ENCODE results near the gene GABRA5.

GABRA5 gene

DNA sequence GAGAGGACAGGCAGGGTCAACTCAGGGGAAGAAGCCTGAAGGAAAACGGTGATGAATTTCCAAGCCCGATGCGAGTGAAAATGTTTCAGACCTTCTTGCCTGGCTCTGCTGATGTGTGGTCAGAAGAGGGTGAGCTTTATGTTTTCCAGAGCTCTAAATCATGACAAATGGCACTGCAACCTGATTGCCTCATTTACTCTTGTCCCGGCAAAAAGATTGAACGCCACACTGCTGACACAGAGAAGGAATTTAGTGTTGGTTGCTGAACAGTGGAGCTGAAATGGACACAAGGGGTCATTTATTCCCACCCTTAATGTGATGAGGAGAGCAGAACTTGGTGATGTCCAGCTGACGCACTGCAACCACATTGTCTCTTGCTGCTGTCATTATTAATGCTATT is 68.0 kb downstream of the GABRA5 start:
- no peak for DNase-seq

- DNase-seq: no peak
Observed at GRCh38 chr15:26935322-26935721, 68.5 kb downstream of the GABRA5 start.

- no peak for DNase-seq
Observed at GRCh38 chr15:26936502-26936901, 69.6 kb downstream of the GABRA5 start.

DNA sequence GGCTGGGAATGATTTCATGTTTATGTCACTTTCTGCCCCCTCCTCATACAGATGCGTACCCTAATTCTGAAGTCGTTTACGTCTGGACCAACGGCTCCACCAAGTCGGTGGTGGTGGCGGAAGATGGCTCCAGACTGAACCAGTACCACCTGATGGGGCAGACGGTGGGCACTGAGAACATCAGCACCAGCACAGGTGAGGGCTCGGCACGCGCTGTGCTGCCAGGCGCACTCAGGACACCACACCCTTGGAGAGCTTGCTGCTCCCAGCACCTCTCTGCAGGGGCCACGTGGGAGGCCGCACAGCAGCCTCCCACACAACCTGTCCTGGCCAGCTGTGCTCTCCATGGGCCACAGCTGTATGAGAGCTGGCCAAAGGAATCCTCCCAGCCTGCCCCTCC is 70.3 kb downstream of the GABRA5 start:
- DNase-seq: no peak

DNA sequence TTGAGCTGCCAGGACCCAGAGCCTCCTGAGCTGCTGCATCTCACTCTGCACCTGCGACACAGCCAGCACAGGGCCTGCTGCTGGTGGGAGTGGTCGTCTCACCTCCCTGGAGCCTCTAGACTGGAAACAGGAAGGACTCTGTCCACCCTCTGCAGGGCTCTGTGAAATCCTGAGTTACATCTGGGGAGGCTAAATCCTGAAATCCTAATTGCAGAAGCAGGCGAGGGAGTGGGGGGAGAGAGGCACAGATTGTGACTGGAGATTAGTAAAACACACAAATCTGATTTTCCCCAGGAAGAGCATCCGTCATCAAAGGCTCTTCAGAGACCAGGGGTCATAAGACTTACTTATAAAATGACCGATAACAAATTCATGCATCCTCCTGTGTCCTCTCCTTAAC is 72.5 kb downstream of the GABRA5 start:
- no peak for DNase-seq

- DNase-seq: no peak
Observed at GRCh38 chr15:26941489-26941888, 74.6 kb downstream of the GABRA5 start.

DNA sequence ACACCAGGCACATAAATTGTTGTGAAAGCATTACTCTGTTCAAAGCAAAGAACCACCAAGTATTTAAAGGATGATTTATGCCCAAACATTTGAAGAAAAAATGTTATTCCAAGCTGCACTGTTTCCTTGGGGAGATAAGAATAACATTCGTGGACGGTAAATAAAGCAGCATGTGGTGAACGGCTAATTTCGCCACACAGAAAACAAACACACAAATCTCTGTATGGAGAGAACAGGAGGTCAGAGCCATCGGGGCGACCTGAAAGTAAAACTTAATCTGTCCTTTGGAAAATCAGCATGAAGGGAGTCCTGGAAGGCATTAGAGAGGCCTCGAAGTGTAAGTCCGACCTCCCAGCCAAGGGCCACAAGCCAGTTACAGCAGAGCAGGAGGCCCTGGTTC is 77.0 kb downstream of the GABRA5 start:
- no peak for DNase-seq

DNA sequence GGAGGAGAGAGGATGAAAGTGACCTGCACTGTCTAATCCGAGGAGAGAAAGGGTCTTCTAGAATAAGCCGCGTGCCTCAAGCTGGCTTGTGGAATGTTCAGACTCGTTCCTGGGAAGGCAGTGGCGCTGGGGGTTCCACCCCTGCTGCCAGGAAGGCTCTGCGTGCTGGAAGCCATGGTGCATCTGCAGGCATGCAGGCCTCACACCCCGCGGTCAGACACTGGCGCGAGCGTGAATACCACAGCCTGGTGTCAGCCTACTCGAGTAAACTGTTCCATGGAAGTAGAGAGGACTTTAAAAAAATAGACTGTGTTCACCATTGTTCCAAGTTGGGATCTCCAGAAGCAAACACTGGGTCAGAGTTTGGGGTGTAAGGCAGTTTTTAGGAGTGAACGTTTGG is 78.2 kb downstream of the GABRA5 start:
- DNase-seq: no peak

DNA sequence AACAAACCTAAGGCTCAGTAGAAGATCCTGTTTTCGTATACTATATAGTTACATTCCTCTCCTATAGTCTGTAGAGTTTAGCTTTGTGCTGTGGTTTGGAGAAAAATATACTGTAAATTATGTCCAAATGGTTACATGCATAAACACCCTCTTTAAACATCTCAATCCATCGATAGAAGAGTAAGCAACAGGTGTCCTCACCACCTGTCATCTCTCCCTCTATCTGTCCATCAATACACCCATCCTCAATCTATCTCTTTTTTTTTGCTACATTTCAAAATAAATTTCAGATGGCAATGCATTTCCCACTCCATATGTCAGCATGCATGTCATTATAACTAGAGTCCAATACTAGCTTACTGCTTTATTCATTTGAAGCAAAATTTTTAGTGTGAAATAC is 83.1 kb downstream of the GABRA5 start:
- no peak for DNase-seq

DNA sequence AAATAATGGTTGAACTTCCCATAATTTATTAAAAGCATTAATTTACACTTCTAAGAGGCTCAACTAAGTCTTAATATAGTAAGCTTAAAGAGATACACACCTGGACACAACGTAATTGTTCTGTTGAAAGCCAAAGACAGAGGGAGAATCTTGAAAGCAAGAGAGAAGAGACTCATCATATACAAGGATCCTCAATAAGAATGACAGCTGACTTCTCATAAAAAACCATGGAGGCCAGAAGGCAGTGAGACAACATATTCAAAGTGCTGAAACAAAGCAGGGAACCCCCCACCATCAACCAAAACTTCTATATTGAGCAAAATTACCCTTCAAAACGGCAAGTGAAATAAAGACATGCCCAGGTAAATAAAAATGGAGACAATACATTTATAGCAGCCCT is 87.5 kb downstream of the GABRA5 start:
- no peak for DNase-seq

- DNase-seq: no peak
Observed at GRCh38 chr15:26967719-26968269, 100.9 kb downstream of the GABRA5 start.

GRCh38 chr15:26968806-26969205 is 101.9 kb downstream of the GABRA5 start:
- DNase-seq: no peak

GRCh38 chr15:26970712-26971210 is 103.9 kb downstream of the GABRA5 start, which contains the start of gene GABRG3:
Gene GABRG3, plus strand, starts transcription at chr15:26971181.
- no peak for DNase-seq

- no peak for DNase-seq
Observed at GRCh38 chr15:26971271-26972018, 104.6 kb downstream of the GABRA5 start.

DNA sequence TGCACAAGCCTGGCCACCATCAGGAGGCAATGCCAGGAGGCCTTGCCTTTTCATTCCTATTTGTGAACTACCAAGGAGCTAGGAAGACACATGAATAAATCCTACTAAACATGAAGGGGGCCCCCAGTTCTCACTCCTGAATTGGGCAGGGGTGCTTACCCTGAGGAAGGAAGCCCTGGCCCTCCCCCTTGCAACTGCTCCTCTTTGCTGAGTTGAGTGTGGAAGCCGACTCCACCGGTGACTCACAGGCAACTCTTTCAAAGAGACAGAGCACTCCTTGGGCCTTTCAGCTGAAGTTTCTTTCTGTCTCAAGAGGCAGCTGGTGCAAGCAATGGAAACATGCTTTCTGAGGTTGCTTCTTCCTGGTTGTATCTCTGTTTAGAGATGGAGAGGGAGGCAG is 105.8 kb downstream of the GABRA5 start:
- DNase-seq: no peak

DNA sequence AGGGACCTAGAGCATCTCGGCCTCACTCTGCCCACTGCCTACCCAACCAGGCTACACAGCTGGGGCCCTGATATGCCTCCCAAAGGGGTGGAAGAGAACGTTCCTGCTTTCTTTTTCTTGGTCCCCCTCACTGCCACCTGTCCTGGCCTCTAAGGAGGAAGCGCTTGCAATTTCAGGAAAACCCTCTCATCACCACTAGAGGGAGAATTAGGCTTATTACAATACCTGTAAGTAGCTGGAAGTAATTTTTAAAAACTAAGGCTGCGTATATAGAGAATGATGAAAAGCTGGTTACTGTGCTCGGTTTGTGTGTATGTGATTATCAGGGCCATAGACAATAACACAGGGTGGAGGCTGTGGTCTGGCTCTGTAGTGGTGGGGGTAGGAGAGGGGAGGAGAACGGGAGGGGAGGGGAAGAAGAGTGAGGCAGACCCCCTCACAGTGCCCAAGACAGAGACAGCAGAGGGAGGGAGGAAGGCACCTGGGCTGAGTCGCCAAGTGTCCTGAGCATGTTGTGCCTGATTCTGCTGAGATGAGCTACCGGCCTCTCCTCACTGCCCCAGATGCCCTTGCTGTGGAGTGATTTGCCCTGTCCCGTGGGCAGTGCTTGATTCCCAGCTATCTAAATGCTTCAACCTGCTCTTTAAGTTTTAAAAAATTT is 107.4 kb downstream of the GABRA5 start:
- DNase-seq: no peak

GRCh38 chr15:26981492-26981891 is 114.6 kb downstream of the GABRA5 start:
- DNase-seq: no peak

- DNase-seq: no peak
Observed at GRCh38 chr15:26983822-26984221, 117.0 kb downstream of the GABRA5 start.

DNA sequence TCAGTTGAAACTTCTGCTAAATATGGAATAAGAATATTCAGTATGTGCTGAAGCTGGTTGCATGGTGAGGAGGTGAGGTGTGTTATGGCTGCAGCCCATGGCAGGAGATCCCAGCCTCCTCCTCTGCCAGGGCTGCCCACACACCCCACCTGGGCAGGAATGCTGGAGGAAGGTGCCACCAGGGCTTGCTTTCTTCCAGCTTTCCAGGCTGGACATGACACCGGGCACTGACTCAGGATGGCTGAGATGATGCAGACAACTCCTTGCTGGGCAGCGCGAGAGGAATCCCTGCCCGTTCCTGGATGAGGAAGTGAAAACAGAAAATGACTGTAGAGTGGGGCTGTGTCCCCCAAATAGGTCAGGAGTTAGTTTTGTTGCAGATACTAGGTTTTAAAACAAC is 118.2 kb downstream of the GABRA5 start:
- no peak for DNase-seq

DNA sequence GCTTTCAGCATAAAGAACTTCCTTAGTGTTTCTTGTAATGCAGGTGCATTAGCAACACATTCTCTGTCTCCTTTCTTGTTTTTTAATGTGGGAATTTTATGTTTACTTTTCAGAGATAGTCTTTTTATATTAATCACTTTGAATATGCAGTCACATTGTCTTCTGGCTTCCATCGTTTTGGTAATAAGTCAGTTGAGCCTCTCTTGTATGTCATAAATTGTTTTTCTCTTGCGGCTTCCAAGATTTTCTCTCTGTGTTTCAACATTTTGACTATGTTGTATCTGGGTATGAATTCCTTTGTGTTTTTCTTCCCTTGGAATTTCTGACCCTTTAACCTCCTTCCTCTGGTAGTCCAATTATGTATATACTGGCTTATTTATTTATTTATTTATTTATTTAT is 129.4 kb downstream of the GABRA5 start:
- DNase-seq: no peak

Measured in activated CD8-positive, alpha-beta memory T cell treated with anti-CD3 and anti-CD28 coated beads, Interleukin-2, amount 50 U/mL, for 4 hours (primary cell).